Chondrocyte (in vitro differentiated cells): ENCODE data around the gene UBA6. TPM values are rescaled to one million over a fixed set of nuclear protein-coding genes. Genes with fewer than 3 reads are reported as not detected.
"Not testable (repeated sequence)": the region's sequence is repeated elsewhere in the genome, so short reads cannot be mapped to it uniquely, and the experiment has no call there.

Source experiments
- DNase-seq: peaks from one replicate; pipeline ENCODE4 v3.0.0; 2021; ENCODE audit warnings: mixed read lengths, low spot score
- H3K27ac Mint-ChIP-seq: one replicate; pipeline ENCODE4 v1.8.0; 2021; ENCODE audit warnings: mild to moderate bottlenecking, moderate library complexity, mixed read lengths; ENCODE audit not compliant: unreplicated experiment
- H3K27me3 Mint-ChIP-seq: 2 replicates; pipeline ENCODE4 v1.8.0; 2021; ENCODE audit warnings: low read depth, mixed read lengths
- H3K36me3 Mint-ChIP-seq: 2 replicates; pipeline ENCODE4 v1.8.0; 2021; ENCODE audit warnings: low read depth, mixed read lengths
- H3K4me1 Mint-ChIP-seq: 2 replicates; pipeline ENCODE4 v1.8.0; 2021; ENCODE audit warnings: low read depth, mild to moderate bottlenecking, mixed read lengths
- H3K4me3 Mint-ChIP-seq: one replicate; pipeline ENCODE4 v1.8.0; 2021; ENCODE audit warnings: mild to moderate bottlenecking, moderate library complexity, mixed read lengths; ENCODE audit not compliant: unreplicated experiment
- H3K9me3 Mint-ChIP-seq: 2 replicates; pipeline ENCODE4 v1.8.0; 2021; ENCODE audit warnings: low read depth, mixed read lengths
- total RNA-seq: library from RNA; stranded (reverse); gene quantifications from 3 replicates; pipeline ENCODE4 v1.2.1, GENCODE V29; 2021
- TF ChIP-seq, protein P1 (sequence below): fragments of 200-600 bp; sonication (generic); IDR thresholded peaks from 2 replicates; pipeline ENCODE4 v1.5.0; 2021; ENCODE audit warnings: antibody characterized with exemption, mild to moderate bottlenecking, moderate library complexity

The UBA6 gene
- total RNA-seq, 1 donor from 2014 or later = 61.7 TPM

DNA sequence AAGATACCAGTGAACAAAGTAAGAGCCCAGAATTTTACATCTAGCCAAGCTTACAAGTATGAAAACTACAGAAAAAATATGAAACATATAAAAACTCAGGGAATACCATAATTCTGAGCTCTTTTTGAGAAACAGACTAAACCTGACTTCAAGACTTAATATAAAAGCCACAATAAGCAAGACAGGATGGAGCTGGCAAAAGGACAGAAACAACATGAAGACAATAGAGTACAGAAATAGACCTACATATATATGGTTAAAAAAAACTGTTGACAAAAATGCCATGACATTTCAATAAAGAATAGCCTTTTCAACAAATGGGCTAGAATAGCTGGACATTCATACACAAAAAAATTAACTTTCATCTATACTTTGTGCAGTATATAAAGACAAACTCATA lies 49.4 kb downstream of the UBA6 start:
- Mint-ChIP-seq H3K36me3 (peaks cover 30% of the 10 kb centered on the region), H3K27me3 (no peaks in the 10 kb centered on the region), H3K27ac (no peak overlapping the region), H3K4me3 (no peak overlapping the region), H3K9me3 (peaks cover 18% of the 10 kb centered on the region), H3K4me1 (no peaks in the 10 kb centered on the region)
- no peak for DNase-seq
- TF ChIP-seq, protein P1, sequence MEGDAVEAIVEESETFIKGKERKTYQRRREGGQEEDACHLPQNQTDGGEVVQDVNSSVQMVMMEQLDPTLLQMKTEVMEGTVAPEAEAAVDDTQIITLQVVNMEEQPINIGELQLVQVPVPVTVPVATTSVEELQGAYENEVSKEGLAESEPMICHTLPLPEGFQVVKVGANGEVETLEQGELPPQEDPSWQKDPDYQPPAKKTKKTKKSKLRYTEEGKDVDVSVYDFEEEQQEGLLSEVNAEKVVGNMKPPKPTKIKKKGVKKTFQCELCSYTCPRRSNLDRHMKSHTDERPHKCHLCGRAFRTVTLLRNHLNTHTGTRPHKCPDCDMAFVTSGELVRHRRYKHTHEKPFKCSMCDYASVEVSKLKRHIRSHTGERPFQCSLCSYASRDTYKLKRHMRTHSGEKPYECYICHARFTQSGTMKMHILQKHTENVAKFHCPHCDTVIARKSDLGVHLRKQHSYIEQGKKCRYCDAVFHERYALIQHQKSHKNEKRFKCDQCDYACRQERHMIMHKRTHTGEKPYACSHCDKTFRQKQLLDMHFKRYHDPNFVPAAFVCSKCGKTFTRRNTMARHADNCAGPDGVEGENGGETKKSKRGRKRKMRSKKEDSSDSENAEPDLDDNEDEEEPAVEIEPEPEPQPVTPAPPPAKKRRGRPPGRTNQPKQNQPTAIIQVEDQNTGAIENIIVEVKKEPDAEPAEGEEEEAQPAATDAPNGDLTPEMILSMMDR = no peak

DNA sequence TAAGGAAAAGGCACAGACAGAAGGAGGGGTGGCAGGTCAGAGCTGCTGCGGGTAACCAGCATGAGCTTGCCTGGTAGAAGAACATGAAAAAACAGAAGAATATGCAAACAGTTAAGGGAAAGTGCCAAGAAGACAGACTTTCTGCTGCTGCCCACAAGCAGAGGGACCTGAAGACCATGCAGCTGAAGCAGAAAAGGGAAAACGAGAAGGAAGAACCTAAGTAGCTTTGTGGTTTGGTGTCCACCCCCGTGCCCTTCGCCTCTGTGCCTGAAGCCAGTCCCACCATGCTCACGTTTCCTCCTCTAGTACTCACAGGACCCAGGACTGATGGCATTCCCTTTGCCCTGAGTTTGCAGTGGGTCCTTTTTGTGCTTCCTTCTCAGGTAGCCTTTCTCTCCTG lies 62.8 kb downstream of the UBA6 start:
- no peaks in the 10 kb centered on the region for H3K27me3 Mint-ChIP-seq
- H3K9me3 Mint-ChIP-seq = no peaks in the 10 kb centered on the region
- peaks cover 17% of the 10 kb centered on the region for H3K36me3 Mint-ChIP-seq
- no peak for DNase-seq
- no peak overlapping the region for H3K27ac Mint-ChIP-seq
- no peak overlapping the region for H3K4me3 Mint-ChIP-seq
- TF ChIP-seq, protein P1 = no peak
- peaks cover 4% of the 10 kb centered on the region for H3K4me1 Mint-ChIP-seq

DNA sequence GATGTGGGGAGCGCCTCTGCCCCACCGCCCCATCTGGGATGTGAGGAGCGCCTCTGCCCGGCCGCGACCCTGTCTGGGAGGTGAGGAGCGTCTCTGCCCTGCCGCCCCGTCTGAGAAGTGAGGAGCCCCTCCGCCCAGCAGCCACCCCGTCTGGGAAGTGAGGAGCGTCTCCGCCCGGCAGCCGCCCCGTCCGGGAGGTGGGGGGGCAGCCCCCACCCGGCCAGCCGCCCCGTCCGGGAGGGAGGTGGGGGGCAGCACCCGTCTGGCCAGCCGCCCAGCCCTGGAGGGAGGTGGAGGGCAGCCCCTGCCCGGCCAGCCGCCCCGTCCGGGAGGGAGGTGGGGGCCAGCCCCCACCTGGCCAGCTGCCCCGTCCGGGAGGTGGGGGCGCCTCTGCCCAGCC lies 64.0 kb downstream of the UBA6 start:
- not testable (repeated sequence) for H3K4me3 Mint-ChIP-seq, DNase-seq, H3K9me3 Mint-ChIP-seq, H3K4me1 Mint-ChIP-seq, H3K27me3 Mint-ChIP-seq, H3K27ac Mint-ChIP-seq
- H3K36me3 Mint-ChIP-seq = peaks cover 22% of the 10 kb centered on the region

DNA sequence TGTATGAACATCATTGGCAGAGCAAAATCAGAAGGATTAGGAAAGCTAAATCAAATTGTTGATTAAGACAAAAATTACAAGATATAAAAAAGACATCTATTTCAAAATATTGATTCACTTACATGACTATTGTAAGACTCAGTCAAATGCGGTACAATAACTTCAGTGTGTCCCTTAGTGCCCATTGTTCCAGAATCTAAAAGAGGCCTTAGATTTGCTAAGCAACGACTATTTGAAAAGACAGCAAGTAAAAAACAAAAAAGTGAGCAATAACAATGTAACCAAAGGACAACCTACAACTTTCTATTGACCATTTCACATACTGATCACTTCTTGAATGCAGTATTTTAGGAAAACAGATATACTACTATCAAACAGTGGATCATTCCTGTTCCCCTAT lies 65.6 kb downstream of the UBA6 start:
- H3K4me3 Mint-ChIP-seq = no peak overlapping the region
- H3K27me3 Mint-ChIP-seq = no peaks in the 10 kb centered on the region
- DNase-seq = no peak
- peaks cover 24% of the 10 kb centered on the region for H3K36me3 Mint-ChIP-seq
- H3K4me1 Mint-ChIP-seq = peaks cover 4% of the 10 kb centered on the region
- TF ChIP-seq, protein P1 = no peak
- H3K27ac Mint-ChIP-seq = no peak overlapping the region
- H3K9me3 Mint-ChIP-seq = no peaks in the 10 kb centered on the region

DNA sequence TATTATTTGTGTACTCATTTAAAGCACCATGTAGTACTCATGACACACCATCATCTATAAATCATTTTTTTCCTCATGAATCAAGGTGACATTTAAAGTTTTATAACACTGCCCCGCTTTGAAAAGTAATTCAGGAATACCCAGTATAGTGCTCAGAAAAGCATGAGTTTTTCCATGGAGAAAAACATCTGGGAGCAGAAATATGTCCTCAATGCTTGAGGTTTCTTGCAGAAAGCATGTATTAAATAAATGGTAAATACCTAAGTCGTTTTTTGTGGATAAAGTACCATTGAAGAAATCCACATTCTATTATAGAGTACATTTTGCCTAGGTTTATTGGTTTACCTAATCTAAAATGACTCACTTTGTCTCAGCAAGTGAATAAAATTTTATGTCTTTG lies 66.2 kb downstream of the UBA6 start:
- Mint-ChIP-seq H3K36me3 (peaks cover 25% of the 10 kb centered on the region), H3K4me3 (no peak overlapping the region)

DNA sequence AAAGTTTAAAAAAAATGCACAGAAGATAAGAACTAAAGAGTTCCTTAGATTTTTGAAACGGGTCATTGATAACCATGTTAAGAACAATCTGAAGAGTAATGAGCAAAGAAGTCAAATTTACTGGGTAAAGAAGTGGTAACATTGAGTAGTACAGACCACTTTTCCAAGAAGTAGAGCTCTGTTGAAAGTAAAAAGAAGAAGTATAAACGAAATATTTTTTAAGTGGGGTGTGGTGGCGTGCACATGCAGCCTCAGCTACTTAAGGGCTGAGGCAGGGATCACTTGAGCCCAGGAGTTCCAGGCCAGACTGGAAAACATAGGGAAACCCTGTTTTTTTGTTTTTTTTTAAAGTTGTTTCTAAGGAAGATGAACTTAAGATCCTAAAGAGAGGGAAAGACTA lies 68.5 kb downstream of the UBA6 start:
- Mint-ChIP-seq H3K27ac (no peak overlapping the region), H3K36me3 (peaks cover 24% of the 10 kb centered on the region), H3K4me1 (no peaks in the 10 kb centered on the region), H3K9me3 (no peaks in the 10 kb centered on the region), H3K4me3 (no peak overlapping the region), H3K27me3 (no peaks in the 10 kb centered on the region)
- no peak for DNase-seq
- TF ChIP-seq, protein P1 = no peak

More for the DNA sequence above, 66.2 kb downstream of the UBA6 start:
- Mint-ChIP-seq H3K4me1 (no peaks in the 10 kb centered on the region), H3K27me3 (no peaks in the 10 kb centered on the region), H3K9me3 (no peaks in the 10 kb centered on the region), H3K27ac (no peak overlapping the region)
- DNase-seq = no peak
- TF ChIP-seq, protein P1 = no peak
